Kidney (tissue), 14 donors: ENCODE results near the gene SREBF1. TPM values are rescaled to one million over a fixed set of nuclear protein-coding genes. Genes with fewer than 3 reads are reported as not detected.

Source experiments
- DNase-seq, 5 donors: peaks; one replicate each; pipeline ENCODE4 v3.0.0-alpha.2; 2013 to 2020
- FAIRE-seq: peaks from 2 replicates; lab custom pipeline; 2012; peaks lifted over from hg19 to GRCh38; lab: Jason Lieb, UNC
- H3K27ac ChIP-seq, 2 donors: one replicate each; pipeline ENCODE4 v1.7.0; 2013; ENCODE audit warnings: low read depth in 2 of 2, low read length in 2 of 2, inconsistent platforms in 1 of 2
- H3K27me3 ChIP-seq: one replicate; pipeline ENCODE4 v1.7.1; 2013; ENCODE audit warnings: low read length, inconsistent platforms; ENCODE audit not compliant: control insufficient read depth, insufficient read depth
- H3K36me3 ChIP-seq, 3 donors: one replicate each; pipeline versions ENCODE4 v1.7.0 to v1.7.1; 2013; ENCODE audit warnings: low read length in 3 of 3, control low read depth in 1 of 3, inconsistent platforms in 1 of 3; ENCODE audit not compliant: insufficient read depth in 3 of 3, control insufficient read depth in 2 of 3
- H3K4me1 ChIP-seq, 3 donors: one replicate each; pipeline versions ENCODE4 v1.7.0 to v1.7.1; 2013; ENCODE audit warnings: low read length in 3 of 3, inconsistent platforms in 1 of 3, low read depth in 1 of 3; ENCODE audit not compliant: control insufficient read depth in 2 of 3, insufficient read depth in 2 of 3
- H3K4me3 ChIP-seq, 3 donors: one replicate each; pipeline versions ENCODE4 v1.7.0 to v1.8.1; 2013; ENCODE audit warnings: low read length in 3 of 3, control low read depth in 1 of 3, inconsistent platforms in 1 of 3
- H3K9ac ChIP-seq, 3 donors: one replicate each; pipeline versions ENCODE4 v1.7.0 to v1.7.1; 2013; ENCODE audit warnings: low read length in 3 of 3, control low read depth in 1 of 3, inconsistent platforms in 1 of 3
- H3K9me3 ChIP-seq, 3 donors: one replicate each; pipeline versions ENCODE4 v1.7.0 to v1.7.1; 2013; ENCODE audit warnings: low read length in 3 of 3, control low read depth in 1 of 3, inconsistent platforms in 1 of 3; ENCODE audit not compliant: control insufficient read depth in 2 of 3, insufficient read depth in 1 of 3
- intact Hi-C: fragments of 100-400 bp; cut with DNase I; formaldehyde crosslinking; loops from one replicate; pipeline ENCODE4 v1.11.1; 2022
- polyA plus RNA-seq: library from polyadenylated mRNA; stranded (reverse); fragments of 350-450 nt; fragmentation: Illumina TruSeq; extraction: RNeasy Lipid Tissue Mini Kit (QIAGEN cat#74804); gene quantifications from one replicate; pipeline ENCODE4 v1.2.3, GENCODE V29; 2014; ENCODE audit warnings: low read depth, low replicate concordance; ENCODE audit not compliant: insufficient read depth
- total RNA-seq: library from RNA; stranded (reverse); fragmentation: NEBNext Ultra II Directional; extraction: Animal tissue kit (Norgen Biotek cat#: 25700); gene quantifications from one replicate; pipeline ENCODE4 v1.2.1, GENCODE V29; 2021
- TF ChIP-seq, protein P1 (sequence below): IDR thresholded peaks from 3 replicates; pipeline ENCODE4 v1.5.1; 2012; ENCODE audit warnings: mild to moderate bottlenecking, moderate library complexity, borderline replicate concordance; ENCODE audit not compliant: insufficient read depth; ENCODE audit errors: extremely low read depth
- donor health status: control.
- donor health status: control.
- donor health status: control.
- donor health status: control.
- donor health status: control.
- donor health status: DM: yes; HTN: yes; CAD: no.
- donor health status: Normal renal cell carcinoma (clear cell type).

The SREBF1 gene
- total and polyA plus RNA-seq, 2 donors from 2014 or later, result 37.6 to 48.3 TPM

DNA sequence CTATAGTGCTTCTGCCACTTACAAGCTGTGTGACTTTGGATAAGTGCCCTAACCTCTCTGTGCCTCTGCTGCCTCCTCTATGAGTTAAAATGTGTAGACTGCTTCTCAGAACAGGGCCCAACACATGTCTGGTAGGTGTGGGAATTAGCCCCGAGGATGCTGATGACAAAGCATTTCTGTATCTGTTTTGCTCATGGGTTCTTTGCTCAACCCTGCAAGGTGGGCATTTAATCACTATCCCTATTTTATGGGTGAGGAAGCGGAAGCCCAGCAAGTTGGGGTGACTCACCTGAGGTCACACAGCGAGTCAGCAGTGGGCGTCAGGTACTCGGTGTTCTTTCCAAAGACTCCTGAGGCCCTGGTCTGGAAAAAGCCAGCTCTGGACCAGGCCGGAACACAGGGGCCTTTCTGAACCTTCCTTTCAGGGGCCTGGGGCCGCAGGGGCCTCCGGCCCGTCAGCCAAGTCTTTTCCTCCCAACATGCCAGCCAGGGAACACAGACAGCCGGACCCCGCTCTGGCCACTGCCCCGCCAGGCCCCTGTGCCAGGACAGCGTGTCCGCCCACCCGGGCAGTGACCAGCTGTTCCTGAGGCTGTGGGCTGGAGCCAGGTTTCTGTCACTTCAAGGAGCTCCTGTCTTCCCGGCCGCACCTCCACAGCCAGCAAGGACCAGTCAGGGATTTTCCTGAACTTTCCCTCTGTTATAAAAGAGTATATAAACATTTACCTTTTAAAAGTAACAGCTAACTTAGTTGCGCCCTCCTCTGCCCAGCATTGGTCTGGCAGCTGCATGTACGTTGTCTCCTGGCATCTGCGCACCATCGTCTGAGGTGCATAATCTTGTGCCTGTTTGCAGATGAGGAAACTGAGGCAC is 62.5 kb downstream of the SREBF1 start:
- Histone ChIP-seq H3K9me3 (no peaks in the 10 kb centered on the region), H3K4me3 (no peak overlapping the region), H3K27ac (peak overlapping the region; percentile 82), H3K27me3 (no peaks in the 10 kb centered on the region), H3K36me3 (no peaks in the 10 kb centered on the region), H3K9ac (peak overlapping the region in 1 of 3 donors; percentile 69), H3K4me1 (peaks cover 0 to 30% (median 16%) of the 10 kb centered on the region in 3 donors)
- TF ChIP-seq, protein P1, sequence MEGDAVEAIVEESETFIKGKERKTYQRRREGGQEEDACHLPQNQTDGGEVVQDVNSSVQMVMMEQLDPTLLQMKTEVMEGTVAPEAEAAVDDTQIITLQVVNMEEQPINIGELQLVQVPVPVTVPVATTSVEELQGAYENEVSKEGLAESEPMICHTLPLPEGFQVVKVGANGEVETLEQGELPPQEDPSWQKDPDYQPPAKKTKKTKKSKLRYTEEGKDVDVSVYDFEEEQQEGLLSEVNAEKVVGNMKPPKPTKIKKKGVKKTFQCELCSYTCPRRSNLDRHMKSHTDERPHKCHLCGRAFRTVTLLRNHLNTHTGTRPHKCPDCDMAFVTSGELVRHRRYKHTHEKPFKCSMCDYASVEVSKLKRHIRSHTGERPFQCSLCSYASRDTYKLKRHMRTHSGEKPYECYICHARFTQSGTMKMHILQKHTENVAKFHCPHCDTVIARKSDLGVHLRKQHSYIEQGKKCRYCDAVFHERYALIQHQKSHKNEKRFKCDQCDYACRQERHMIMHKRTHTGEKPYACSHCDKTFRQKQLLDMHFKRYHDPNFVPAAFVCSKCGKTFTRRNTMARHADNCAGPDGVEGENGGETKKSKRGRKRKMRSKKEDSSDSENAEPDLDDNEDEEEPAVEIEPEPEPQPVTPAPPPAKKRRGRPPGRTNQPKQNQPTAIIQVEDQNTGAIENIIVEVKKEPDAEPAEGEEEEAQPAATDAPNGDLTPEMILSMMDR, result peak; percentile 36
- FAIRE-seq (no peak), DNase-seq (peak in 2 of 5 donors; percentile 14 to 87)
- intact Hi-C loops, result no loop called here

DNA sequence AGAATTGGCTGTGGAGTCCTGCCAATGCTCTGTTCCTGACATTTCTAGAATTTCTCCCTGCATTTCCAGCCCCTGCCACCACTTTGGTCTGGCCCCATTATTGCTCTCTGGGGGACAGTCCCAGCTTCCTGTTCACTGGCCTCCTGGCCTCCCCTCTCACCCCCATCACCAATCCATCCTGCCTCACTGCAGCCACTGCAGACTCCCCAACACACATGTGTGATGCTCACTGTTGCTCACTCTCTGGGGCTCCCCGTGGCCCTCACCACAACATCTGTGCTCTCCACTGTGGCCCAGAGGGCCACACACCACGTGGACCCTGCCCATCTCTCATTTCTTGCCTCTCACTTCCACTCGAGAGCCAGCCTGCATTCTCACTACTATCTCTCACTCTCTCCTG is 64.6 kb downstream of the SREBF1 start:
- Histone ChIP-seq H3K36me3 (no peaks in the 10 kb centered on the region), H3K4me3 (no peak overlapping the region), H3K27ac (no peak overlapping the region), H3K9me3 (no peaks in the 10 kb centered on the region), H3K9ac (no peak overlapping the region), H3K27me3 (no peaks in the 10 kb centered on the region), H3K4me1 (peaks cover 3 to 44% (median 14%) of the 10 kb centered on the region in 3 donors)
- DNase-seq (no peak), FAIRE-seq (no peak)
- TF ChIP-seq, protein P1, result no peak
- intact Hi-C loops, result no loop called here

DNA sequence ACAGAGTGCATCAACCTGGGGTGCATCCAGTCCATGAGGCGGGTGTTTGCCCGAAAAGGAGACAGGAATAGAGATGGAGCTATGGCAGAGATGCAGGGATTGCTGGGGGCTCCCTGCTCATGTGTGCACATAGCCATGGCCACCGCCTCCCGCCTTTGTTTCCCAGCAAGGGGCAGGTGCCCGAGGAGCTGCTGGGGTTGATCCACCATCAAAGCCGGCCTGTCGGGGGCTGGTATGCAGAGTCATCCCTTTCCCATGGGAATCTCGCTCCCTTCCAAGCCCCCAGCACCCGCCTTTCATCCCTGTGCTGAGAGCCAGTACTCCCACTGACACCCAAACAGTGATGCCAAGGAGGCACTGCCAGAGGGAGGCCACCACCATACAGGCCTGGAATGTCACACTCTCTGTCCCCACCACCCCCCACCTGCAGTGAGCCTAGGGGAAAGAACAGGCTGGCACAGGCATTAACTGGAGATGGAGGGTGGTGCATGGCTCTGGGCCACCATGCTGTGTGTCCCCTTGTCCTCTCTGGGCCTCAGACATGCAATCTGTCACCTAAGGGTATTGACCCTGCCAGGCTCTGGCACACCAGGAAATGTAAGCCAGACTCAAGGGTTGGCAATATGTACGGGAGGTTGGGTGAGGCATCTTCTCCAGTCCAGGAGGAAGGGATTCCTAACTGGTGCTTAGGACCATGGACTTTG is 65.1 kb downstream of the SREBF1 start:
- Histone ChIP-seq H3K4me1 (peaks cover 3 to 45% (median 14%) of the 10 kb centered on the region in 3 donors), H3K9ac (peak overlapping the region in 1 of 3 donors; percentile 26)
- no peak for FAIRE-seq

More for the DNA sequence above, 65.1 kb downstream of the SREBF1 start:
- intact Hi-C loops, result no loop called here
- TF ChIP-seq, protein P1, result no peak
- Histone ChIP-seq H3K27ac (no peak overlapping the region), H3K27me3 (no peaks in the 10 kb centered on the region), H3K9me3 (no peaks in the 10 kb centered on the region), H3K4me3 (no peak overlapping the region), H3K36me3 (no peaks in the 10 kb centered on the region)
- DNase-seq, result peak in 1 of 5 donors; percentile 68
